Mammary epithelial cell (primary cell): ENCODE results near the gene AGAP1.

Source experiments
- CTCF ChIP-seq, 2 donors: IDR thresholded peaks in 1 of 2; conservative IDR thresholded peaks in 1 of 2; 2 replicates each; pipeline ENCODE4 v1.5.1; 2011 to 2012; ENCODE audit warnings: inconsistent platforms in 2 of 2, low read length in 2 of 2, mild to moderate bottlenecking in 2 of 2, control low read depth in 1 of 2, low read depth in 1 of 2; ENCODE audit not compliant: insufficient read depth in 1 of 2; ENCODE audit errors: extremely low read depth in 1 of 2
- EZH2 ChIP-seq: IDR thresholded peaks from 2 replicates; pipeline ENCODE4 v1.6.1; 2012; ENCODE audit warnings: low read length, inconsistent platforms, borderline replicate concordance

GRCh38 chr2:235534678-235535422, 41.0 kb downstream of the AGAP1 start:
- TF ChIP-seq CTCF (conservative IDR thresholded peaks at IDR 0.05 in 1 of 2, IDR thresholded peaks at IDR 0.05 in 1 of 2; ENCODE audit: extremely low read depth in 1 of 2, insufficient read depth in 1 of 2, low read depth in 1 of 2, low read length in 2 of 2) (no peak), EZH2 (no peak)
